ENCODE measurements around the gene DNM3.

The DNM3 gene

GRCh38 chr1:172177849-172178248 lies 336.6 kb downstream of the DNM3 start:
- DNase-seq (ENCODE audit: low read depth), result no peak

GRCh38 chr1:172178886-172179285 lies 337.6 kb downstream of the DNM3 start:
- DNase-seq (ENCODE audit: low read depth), result no peak

- no peak for DNase-seq (ENCODE audit: low read depth)
Measured at GRCh38 chr1:172179918-172180317, 338.6 kb downstream of the DNM3 start.

- no peak for DNase-seq (ENCODE audit: low read depth)
Measured at GRCh38 chr1:172180501-172181285, 339.4 kb downstream of the DNM3 start.

- DNase-seq (ENCODE audit: low read depth), result no peak
Measured at GRCh38 chr1:172184506-172185191, 343.4 kb downstream of the DNM3 start.

- no peak for DNase-seq (ENCODE audit: low read depth)
Measured at GRCh38 chr1:172185211-172185610, 343.9 kb downstream of the DNM3 start.

- DNase-seq (ENCODE audit: low read depth), result no peak
Measured at GRCh38 chr1:172185996-172186395, 344.7 kb downstream of the DNM3 start.

- DNase-seq (ENCODE audit: low read depth), result no peak
Measured at GRCh38 chr1:172201572-172201971, 360.3 kb downstream of the DNM3 start.

GRCh38 chr1:172203135-172203823 lies 362.0 kb downstream of the DNM3 start:
- no peak for DNase-seq (ENCODE audit: low read depth)

GRCh38 chr1:172203902-172204301 lies 362.6 kb downstream of the DNM3 start:
- no peak for DNase-seq (ENCODE audit: low read depth)

GRCh38 chr1:172206256-172206655 lies 365.0 kb downstream of the DNM3 start:
- no peak for DNase-seq (ENCODE audit: low read depth)

GRCh38 chr1:172208635-172209034 lies 367.3 kb downstream of the DNM3 start:
- no peak for DNase-seq (ENCODE audit: low read depth)

- DNase-seq (ENCODE audit: low read depth), result no peak
Measured at GRCh38 chr1:172211221-172211620, 369.9 kb downstream of the DNM3 start.

GRCh38 chr1:172212124-172212523 lies 370.8 kb downstream of the DNM3 start:
- DNase-seq (ENCODE audit: low read depth), result no peak

GRCh38 chr1:172215006-172215405 lies 373.7 kb downstream of the DNM3 start:
- DNase-seq (ENCODE audit: low read depth), result no peak

GRCh38 chr1:172219966-172220365 lies 378.7 kb downstream of the DNM3 start:
- no peak for DNase-seq (ENCODE audit: low read depth)

GRCh38 chr1:172220376-172220775 lies 379.1 kb downstream of the DNM3 start:
- DNase-seq (ENCODE audit: low read depth), result no peak

GRCh38 chr1:172221436-172221835 lies 380.1 kb downstream of the DNM3 start:
- no peak for DNase-seq (ENCODE audit: low read depth)

- no peak for DNase-seq (ENCODE audit: low read depth)
Measured at GRCh38 chr1:172224871-172225270, 383.6 kb downstream of the DNM3 start.

- DNase-seq (ENCODE audit: low read depth), result no peak
Measured at GRCh38 chr1:172229942-172230341, 388.6 kb downstream of the DNM3 start.

- DNase-seq (ENCODE audit: low read depth), result no peak
Measured at GRCh38 chr1:172230526-172230925, 389.2 kb downstream of the DNM3 start.

- DNase-seq (ENCODE audit: low read depth), result no peak
Measured at GRCh38 chr1:172236958-172237357, 395.7 kb downstream of the DNM3 start.

- no peak for DNase-seq (ENCODE audit: low read depth)
Measured at GRCh38 chr1:172238158-172238557, 396.9 kb downstream of the DNM3 start.
